ENCODE results near the gene YY1. TPM values are rescaled to one million over a fixed set of nuclear protein-coding genes. Genes with fewer than 3 reads are reported as not detected.

YY1 gene
- polyA plus RNA-seq, 1 experiment: 45.6 TPM

DNA sequence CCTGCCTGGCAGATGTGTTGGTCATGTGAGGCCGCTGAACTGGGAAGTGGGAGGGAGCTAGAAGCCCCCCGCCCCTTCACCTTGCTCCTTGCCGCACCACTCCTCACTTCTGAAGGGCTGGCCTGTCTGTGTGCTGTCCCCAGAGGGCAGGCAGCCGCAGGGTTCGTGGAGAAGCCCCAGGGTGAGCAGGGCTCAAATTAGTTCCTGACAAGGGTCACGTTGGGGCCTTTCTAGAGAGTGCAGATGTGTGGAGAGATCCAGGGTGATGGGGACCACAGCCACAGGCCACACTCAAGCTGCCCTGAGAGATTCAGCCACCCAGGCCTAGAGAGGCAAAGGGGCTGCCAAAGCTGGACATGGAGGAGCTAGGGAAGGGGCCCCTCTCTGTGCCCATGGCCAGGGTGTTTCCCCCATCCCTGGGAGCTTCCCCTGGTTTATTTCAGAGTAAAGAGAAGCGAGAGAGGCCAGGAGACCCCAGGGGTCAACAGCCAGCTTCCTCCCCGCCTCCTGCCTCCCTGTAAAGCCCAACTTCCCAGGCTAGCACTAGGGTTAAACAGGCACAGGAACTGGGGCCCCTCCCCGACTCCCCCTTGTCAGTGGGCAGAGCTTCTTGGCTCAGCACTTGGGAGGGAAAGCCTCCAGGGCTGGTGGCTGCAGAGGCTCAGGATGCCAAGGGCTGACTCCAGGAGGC, 51.1 kb downstream of the YY1 start:
- Histone ChIP-seq H3K9me3 (ENCODE audit: control insufficient read depth, insufficient read depth, low read length) (no peaks in the 10 kb centered on the region; the same call in 1 of the 2 replicates), H3K4me3 (ENCODE audit: low read depth, low read length) (no peak overlapping the region), H3K27ac (ENCODE audit: low read depth, low read length) (no peak overlapping the region), H3K27me3 (ENCODE audit: control insufficient read depth, insufficient read depth, low read length) (no peaks in the 10 kb centered on the region)
- no peak for DNase-seq (ENCODE audit: low read depth, low spot score)
- CTCF ChIA-PET: interaction anchor here (0.6 to 1.2 kb wide), 3 partner anchors 13 to 88 kb away, joined by 3 to 4 read pairs (median 4); no protein-coding TSS in a partner anchor
- POLR2A ChIA-PET: no interaction called here
- TF ChIP-seq, protein P1, sequence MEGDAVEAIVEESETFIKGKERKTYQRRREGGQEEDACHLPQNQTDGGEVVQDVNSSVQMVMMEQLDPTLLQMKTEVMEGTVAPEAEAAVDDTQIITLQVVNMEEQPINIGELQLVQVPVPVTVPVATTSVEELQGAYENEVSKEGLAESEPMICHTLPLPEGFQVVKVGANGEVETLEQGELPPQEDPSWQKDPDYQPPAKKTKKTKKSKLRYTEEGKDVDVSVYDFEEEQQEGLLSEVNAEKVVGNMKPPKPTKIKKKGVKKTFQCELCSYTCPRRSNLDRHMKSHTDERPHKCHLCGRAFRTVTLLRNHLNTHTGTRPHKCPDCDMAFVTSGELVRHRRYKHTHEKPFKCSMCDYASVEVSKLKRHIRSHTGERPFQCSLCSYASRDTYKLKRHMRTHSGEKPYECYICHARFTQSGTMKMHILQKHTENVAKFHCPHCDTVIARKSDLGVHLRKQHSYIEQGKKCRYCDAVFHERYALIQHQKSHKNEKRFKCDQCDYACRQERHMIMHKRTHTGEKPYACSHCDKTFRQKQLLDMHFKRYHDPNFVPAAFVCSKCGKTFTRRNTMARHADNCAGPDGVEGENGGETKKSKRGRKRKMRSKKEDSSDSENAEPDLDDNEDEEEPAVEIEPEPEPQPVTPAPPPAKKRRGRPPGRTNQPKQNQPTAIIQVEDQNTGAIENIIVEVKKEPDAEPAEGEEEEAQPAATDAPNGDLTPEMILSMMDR (IDR thresholded peaks at IDR 0.05; ENCODE audit: low read depth, low read length): no peak

DNA sequence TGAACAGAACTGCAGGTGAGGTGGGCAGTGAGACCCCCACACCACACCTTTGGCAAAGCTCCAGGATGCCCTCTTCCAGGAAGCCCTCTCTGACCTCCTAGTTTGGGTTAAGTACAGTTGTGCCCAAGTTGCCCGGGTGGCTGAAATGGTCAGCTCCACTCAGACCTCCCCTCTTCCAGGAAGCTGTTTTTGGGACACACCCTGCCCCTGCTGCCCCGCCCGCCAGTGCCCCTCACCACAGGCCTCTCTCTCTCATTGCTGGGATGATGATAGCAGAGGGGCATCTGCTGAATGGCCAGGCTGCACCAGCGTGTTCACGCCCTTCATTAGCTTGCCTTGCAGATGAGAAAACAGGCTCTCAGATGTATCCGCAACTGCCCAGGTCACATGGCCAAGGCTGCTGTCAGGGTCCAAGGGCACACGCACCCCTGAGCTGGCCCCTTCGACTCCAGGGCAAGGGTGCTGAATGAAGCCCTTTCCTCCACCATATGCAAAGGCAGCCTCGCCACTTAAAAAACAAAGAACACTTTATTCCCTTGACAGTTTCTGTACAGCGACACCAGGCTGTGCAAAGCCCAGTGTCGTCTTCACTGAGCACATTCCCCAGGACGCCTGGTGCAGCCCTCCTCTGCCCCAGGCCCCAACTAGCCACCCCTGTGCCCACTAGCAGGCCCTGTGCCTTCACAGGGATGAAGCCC, 51.8 kb downstream of the YY1 start:
- POLR2A ChIA-PET: no interaction called here
- Histone ChIP-seq H3K4me3 (ENCODE audit: low read depth, low read length) (no peak overlapping the region), H3K27me3 (ENCODE audit: control insufficient read depth, insufficient read depth, low read length) (no peaks in the 10 kb centered on the region), H3K27ac (ENCODE audit: low read depth, low read length) (no peak overlapping the region), H3K9me3 (ENCODE audit: control insufficient read depth, insufficient read depth, low read length) (no peaks in the 10 kb centered on the region; the same call in 1 of the 2 replicates)
- CTCF ChIA-PET: interaction anchor here (1.2 kb wide), 1 partner anchor 87 kb away, joined by 3 read pairs; no protein-coding TSS in a partner anchor
- TF ChIP-seq, protein P1 (IDR thresholded peaks at IDR 0.05; ENCODE audit: low read depth, low read length): no peak
- no peak for DNase-seq (ENCODE audit: low read depth, low spot score)

DNA sequence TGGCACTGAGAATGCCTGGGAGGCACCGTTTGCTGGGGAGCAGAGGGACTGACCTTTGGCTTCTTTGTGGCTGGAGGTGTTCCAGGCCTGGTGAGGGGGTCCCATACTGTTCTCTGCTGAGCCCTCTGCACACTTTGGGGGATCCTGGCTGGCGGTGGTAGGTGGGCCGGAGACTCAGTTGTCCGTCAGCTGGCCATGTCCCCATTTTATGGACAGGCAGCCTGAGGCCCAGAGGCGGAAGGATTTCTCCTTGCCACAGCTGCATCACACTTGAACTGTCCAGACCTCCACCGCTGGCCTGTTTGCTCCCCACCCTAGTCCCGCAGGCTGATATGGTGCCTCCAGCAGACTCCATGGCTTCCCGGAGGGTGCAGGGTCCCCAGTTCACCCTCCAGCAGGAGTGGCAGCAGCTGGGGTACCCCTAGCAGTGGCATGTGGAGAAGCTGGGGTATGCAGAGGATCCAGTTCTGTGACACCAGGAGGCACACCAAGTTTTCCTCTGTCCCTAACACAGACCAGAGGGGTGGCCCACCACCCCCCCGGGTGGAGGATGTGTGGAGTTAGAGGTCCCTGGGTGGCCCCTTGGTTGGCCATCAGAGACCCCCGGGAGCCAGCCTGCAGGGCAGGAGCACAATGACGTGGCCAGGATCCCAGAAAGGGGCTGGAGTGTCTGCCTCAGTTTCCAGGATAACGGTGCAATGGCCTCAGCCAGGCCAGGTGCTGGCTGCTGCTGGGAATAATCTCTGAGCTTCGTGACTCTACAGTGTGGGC, 52.5 kb downstream of the YY1 start:
- Histone ChIP-seq H3K27ac (ENCODE audit: low read depth, low read length) (no peak overlapping the region), H3K27me3 (ENCODE audit: control insufficient read depth, insufficient read depth, low read length) (no peaks in the 10 kb centered on the region), H3K4me3 (ENCODE audit: low read depth, low read length) (no peak overlapping the region), H3K9me3 (ENCODE audit: control insufficient read depth, insufficient read depth, low read length) (no peaks in the 10 kb centered on the region; the same call in 1 of the 2 replicates)
- POLR2A ChIA-PET: no interaction called here
- TF ChIP-seq, protein P1 (IDR thresholded peaks at IDR 0.05; ENCODE audit: low read depth, low read length): no peak
- no peak for DNase-seq (ENCODE audit: low read depth, low spot score)
- CTCF ChIA-PET: no interaction called here

DNA sequence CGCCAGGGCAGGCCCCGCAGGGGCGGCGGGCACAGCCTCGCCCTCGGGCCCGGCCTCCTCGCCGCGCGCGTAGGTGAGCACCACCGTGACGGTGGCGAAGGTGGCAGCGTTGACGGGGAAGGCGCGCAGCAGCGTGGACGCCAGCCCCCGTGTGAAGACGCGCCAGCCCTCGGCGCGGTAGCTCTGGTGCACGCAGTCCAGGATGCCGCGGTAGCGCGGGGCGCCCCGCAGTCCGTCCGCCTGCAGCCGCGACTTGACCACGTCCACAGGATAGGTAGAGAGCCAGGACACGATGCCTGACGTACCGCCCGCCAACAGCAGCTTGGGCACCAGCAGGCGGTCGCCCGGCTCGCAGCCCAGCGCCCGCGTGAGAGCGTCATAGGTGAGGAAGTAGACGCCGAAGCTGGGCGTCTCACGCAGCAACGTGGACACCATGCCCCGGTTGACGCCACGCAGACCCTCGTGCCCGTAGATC, 53.4 kb downstream of the YY1 start:
- CTCF ChIA-PET: no interaction called here

More for the DNA sequence above, 53.4 kb downstream of the YY1 start:
- Histone ChIP-seq H3K9me3 (ENCODE audit: control insufficient read depth, insufficient read depth, low read length) (no peaks in the 10 kb centered on the region; the same call in 1 of the 2 replicates), H3K4me3 (ENCODE audit: low read depth, low read length) (no peak overlapping the region), H3K27ac (ENCODE audit: low read depth, low read length) (no peak overlapping the region), H3K27me3 (ENCODE audit: control insufficient read depth, insufficient read depth, low read length) (no peaks in the 10 kb centered on the region)
- DNase-seq (ENCODE audit: low read depth, low spot score): no peak
- POLR2A ChIA-PET: no interaction called here
- TF ChIP-seq, protein P1 (IDR thresholded peaks at IDR 0.05; ENCODE audit: low read depth, low read length): no peak

All from AG04450 (cell line).